ENCODE data around the gene TREX2.

TREX2 gene, protein sequence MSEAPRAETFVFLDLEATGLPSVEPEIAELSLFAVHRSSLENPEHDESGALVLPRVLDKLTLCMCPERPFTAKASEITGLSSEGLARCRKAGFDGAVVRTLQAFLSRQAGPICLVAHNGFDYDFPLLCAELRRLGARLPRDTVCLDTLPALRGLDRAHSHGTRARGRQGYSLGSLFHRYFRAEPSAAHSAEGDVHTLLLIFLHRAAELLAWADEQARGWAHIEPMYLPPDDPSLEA

GRCh38 chrX:153445856-153446635 is at the start of gene TREX2:
Gene TREX2, minus strand, starts transcription at chrX:153446056. Its CDS starts 626 bp downstream, at chrX:153445430.
- no peak for DNase-seq

- no peak for DNase-seq
Observed at GRCh38 chrX:153495362-153495751, 49.5 kb upstream of the TREX2 start.

DNA sequence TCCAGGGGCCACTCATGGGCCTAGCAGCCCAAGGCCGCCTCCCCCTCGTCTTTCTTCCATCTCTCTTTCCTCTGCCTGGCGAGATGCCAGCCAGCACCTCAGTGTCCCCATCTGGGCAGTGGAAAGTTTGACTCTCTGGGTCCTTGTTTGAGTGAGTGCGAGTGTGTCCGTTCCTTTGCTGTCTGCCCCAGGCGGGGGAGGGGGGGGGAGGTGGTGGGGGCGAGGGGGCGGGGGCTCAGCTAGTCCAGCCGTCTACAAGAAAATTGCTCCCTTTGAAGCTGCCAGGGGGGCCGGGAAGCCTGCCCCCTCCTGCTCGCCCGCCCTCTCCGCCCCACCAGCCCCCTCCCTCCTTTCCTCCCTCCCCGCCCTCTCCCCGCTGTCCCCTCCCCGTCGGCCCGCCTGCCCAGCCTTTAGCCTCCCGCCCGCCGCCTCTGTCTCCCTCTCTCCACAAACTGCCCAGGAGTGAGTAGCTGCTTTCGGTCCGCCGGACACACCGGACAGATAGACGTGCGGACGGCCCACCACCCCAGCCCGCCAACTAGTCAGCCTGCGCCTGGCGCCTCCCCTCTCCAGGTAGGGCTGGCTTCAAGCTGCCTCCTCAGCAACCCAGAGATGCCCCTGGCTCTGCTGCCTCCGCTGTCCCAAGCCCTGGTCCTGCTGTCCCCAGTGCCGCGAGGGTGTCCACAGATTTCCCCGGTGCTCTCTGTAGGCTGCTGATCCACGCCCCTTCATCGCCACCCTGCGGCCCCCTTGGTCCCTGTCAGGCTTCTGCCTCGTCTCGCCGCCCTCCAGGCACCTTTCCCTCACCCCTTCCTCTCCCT is 48.9 kb upstream of the TREX2 start, which contains the start of gene BGN:
BGN (plus strand) TSS at position 440 of the 821 bp plus-strand sequence. CDS start 9,652 bp downstream, outside the sequence.
- DNase-seq, result no peak

- DNase-seq, result no peak
Observed at GRCh38 chrX:153494061-153494460, 48.2 kb upstream of the TREX2 start.

GRCh38 chrX:153493085-153493484 is 47.2 kb upstream of the TREX2 start:
- DNase-seq, result no peak

DNA sequence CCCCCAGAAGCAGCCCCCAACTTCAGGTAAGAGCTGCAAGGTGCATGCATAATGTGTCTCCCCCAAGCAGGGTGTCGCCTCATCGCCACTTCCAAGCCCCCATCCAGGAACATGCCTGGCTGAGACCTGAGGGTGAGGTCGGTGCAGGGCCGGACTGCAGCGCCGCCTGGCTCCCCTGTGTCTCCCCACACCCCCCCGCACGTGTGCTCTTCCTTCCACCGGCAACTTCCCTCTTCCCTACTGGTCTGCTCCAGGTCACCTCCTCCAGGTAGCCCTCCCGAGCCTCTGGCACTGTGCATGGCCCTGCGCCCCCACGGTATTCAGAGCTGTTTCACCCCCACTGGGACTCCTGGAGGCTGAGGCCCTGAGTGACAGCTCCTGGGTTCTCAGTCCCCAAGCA is 46.7 kb upstream of the TREX2 start:
- no peak for DNase-seq

DNA sequence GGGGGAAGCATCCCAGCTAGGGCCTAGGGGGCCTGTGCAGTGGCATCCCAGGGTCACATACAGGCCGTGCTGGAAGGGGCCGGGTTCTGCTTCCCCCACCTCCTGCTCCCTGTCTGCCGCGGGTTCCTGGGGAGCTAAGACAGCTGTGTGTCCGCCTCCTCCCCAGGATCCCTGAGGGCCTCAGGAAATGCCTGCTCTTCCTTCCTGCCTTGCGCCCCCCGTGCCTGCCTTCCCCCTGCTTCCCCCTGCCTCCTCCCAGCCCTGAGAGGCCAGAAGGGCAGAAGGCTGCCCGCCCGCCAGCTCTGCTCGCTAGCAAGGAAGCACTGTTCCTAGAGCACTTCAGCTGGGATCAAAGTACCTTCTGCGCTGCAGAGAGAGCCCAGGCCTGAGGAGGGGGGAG is 46.1 kb upstream of the TREX2 start:
- DNase-seq, result no peak

- DNase-seq, result no peak
Observed at GRCh38 chrX:153491351-153491914, 45.6 kb upstream of the TREX2 start.

DNA sequence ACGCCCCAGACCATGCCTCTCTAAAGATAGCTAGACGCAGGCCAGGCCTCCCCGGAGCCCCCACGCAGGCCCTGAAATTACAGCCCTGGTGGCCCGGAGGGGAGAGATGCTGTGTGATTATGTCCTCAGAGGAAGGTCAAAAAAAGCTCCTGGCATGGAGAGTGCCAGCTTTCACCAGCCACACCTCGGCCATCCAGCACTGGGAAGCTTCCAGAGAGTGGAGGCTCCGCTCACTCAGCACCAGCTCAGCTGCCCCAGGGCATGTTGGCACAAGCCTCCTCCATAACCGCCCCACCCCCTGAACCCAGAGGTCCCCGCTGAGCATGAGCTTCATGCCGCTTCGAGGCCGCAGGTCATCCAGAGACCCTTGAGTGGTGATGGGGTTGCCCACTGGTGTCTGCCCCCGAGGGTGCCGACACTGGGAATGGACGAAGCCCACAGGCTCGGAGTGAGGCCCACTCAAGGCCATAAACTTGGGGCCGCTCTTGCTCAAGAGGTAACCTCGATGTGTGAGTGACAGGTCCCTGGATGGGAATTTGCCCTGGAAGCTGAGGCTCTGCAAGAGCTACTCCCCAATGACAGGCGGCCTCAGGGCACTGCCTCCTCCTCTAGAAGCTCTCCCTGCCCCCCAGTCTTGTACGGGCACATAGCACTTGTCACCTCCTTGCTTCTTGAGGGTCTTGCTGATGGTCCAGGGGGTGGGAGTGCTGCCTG is 44.5 kb upstream of the TREX2 start:
- DNase-seq, result no peak

GRCh38 chrX:153488231-153488914 is 42.5 kb upstream of the TREX2 start:
- no peak for DNase-seq

DNA sequence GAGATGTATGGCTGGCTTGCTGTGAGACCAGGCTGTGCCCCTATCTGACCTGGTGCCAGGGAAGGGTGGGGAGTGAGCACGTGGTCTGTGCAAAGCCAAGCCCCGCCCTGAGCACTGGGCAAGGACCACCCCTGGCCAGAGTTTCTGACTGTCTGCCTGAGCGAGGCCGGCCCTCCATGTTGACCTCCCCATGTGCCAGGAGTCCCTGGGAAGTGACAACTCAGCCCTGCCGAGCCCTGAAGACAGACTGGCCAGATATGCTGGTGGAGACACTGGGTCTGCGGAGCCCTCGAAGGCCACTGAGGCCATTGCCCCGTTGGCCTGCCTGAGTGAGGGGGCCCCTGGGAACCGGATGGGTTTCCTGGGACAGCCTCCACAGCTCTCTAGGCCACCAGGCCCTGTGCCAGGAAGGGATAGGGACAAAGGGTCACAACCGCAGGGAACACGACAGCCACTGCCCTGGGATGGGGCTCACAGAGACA is 41.8 kb upstream of the TREX2 start:
- DNase-seq, result no peak

DNA sequence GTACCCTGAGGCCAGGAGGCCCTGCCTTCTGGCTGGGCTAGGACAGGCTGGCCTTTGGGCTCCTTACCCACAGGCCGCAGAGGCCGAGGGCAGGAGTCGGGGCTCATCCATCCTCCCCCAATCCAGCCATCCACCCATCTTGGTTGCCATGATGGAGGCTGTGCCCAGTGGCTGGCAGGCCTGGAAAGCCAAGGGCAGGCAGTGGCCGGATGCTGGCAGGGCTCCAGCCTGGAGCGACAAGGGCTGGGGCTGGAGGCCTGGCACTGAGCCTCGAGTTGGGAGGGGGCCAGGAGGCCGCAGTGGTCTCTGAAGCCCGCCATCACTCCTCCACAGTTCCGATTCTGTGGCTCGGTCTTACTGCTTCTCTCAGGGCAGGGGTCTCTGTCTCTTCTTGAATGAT is 40.3 kb upstream of the TREX2 start:
- DNase-seq, result no peak

DNA sequence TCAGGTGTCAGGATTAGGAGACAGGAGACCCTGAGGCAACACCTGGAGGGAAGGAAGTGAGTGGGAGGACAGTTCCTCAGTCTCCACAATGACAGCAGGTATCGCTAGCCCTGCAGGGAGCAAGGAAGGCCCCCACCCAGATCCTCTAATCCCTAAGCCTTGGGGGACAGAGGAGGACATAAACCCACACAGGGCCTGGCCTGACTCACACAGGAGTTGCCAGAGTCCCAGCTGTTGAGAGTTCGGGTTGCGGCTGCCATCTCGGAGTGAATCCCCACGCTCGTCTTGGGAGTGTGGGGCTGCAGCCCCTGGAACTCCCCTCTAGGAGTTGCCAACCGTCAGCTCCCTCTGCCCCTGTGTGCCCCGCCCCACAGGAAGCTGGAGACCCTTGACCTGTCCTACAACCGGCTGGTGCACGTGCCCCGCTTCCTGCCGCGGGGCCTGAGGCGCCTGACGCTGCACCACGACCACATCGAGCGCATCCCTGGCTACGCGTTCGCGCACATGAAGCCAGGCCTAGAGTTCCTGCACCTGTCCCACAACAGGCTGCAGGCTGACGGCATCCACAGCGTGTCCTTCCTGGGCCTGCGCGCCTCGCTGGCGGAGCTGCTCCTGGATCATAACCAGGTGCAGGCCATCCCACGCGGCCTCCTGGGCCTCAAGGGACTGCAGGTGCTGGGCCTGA is 39.7 kb upstream of the TREX2 start:
- DNase-seq, result no peak

DNA sequence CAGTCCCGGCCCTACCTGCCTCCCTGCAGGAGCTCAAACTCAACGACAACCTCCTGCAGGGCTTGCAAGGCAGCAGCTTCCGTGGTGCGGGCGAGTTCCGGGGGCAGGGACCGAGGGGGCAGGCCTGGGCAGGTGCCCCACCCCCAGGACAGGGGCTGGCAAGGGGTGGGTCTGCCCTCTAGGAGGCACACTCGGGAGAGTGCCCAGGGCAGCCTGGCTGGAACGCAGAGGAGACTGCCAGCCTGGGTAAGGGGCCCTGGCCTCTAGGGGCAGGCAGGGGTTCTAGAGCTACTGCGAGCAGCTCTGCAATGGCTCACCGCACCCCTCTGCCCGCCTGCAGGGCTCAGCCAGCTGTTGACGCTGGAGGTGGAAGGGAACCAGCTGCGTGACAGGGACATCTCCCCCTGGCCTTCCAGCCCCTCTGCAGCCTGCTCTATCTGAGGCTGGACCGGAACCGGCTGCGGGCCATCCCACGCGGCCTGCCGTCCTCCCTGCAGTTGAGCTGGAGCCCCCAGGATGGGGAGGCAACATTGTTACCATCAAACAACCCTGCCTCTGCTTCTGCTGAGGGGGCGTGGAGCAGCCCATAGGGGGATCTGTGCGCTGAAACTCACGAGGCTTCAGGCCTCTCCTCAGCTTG is 36.6 kb upstream of the TREX2 start:
- no peak for DNase-seq

DNA sequence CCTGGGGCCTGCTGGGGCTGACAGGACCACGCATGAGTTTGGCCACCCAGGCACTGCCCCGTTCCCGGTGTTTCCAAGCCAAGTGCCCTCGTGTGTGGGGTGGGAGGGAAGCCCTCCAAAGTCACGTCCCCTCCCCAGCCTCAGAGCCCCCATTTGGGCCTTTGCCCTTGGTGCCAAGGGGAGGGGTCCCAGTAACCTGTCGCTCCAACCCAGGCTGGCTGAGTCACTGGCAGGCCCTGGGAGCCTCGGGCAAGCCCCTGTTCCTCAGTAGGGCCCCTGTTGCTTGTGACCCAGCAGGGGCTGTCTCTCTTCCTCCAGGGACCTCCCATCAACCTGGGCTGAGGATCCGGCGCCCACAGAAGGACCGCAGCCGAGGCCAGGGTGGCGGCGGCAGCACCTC is 35.2 kb upstream of the TREX2 start:
- no peak for DNase-seq

- DNase-seq, result no peak
Observed at GRCh38 chrX:153478746-153479145, 32.9 kb upstream of the TREX2 start.

DNA sequence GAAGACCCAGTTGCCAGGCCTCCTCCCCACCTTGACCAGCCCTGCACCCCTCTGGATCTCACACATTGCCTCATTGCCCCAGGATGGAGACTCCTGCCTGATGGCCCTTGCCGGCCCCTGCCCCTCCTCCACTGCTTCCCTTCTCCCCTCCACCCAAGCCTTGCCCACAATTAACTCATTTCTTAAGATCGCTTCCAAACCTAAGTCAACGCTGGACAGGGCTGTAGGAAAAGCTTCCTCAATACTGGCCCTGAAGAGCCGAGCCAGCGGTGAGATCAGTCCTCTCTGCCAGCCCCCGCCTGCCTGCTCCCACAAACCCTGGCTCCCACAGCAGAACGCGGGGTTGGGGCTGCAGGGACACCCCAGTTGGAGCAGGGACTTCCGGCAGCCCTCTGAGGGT is 32.0 kb upstream of the TREX2 start:
- no peak for DNase-seq

DNA sequence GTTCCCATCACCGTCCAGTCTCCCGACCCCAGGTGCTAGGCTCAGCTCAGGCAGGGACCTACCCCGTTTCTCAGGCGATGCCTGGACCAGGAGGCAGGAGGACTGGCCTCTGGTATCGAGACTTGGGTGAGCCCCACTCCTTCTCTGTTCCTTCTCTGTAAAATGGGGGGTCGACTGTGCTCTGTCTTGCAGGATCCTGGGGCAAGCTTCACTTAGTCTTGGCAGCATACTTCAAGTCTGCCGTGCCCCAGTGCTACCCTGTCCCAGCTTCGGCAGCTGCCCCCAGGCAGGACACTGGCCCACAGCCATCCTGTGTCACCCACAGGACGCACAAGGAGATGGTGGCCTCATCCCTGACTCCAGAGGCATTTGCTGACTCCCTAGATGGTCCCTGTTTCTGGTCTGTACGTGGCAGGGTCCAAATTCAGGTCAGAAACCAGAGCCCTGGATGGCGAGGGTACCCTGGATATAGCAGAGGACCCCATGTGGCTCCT is 31.6 kb upstream of the TREX2 start:
- no peak for DNase-seq

GRCh38 chrX:153476666-153477363 is 31.0 kb upstream of the TREX2 start:
- no peak for DNase-seq

DNA sequence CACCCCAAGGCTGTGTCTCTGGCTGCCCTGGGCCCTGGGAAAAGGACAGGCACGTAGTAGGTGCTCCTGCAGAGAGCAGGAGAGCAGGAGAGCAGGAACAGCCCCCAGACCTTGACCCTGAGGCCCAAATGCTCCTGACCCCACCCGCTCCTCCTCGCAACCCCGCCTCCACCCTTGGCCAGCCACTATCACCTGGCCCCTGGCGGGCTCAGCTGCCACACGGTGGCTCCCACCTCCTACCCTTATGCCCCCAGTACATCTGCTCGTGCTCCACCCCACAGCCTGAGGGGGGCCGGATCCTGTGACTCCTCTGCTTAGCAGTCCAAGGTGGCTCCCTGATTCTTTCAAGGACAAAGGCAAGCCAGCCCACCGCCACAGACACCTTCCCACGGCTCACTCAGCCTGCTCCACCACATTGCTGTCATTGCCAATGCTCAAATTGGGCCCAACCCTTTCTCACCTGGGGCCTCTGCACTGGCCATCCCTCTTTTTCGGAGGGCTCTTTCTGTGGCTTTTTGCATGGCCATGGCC is 30.0 kb upstream of the TREX2 start:
- DNase-seq, result no peak

All from activated T-cell treated with anti-CD3 and anti-CD28 coated beads for 4 hours (primary cell).